DOHH2 (cell line): Measurements from ENCODE around the gene IL17F.

ENCODE experiments used
- H3F3A ChIP-seq: fragments of 200-600 bp; sonication (generic), shearing (Covaris generic); 2 replicates; pipeline ENCODE4 v1.6.0; 2016; ENCODE audit warnings: antibody characterized with exemption, mild to moderate bottlenecking; ENCODE audit not compliant: control insufficient read depth, insufficient read depth
- H3K27ac ChIP-seq: fragments of 200-600 bp; sonication (generic); 2 replicates; pipeline ENCODE4 v1.5.1; 2014; ENCODE audit warnings: low read depth, mild to moderate bottlenecking, low read length, moderate library complexity
- H3K27me3 ChIP-seq: fragments of 200-600 bp; sonication (generic); 2 replicates; pipeline ENCODE4 v1.6.1; 2014; ENCODE audit warnings: mild to moderate bottlenecking, low read length, mixed read lengths; ENCODE audit not compliant: control insufficient read depth
- H3K36me3 ChIP-seq: fragments of 200-600 bp; sonication (generic); 2 replicates; pipeline ENCODE4 v1.6.1; 2014; ENCODE audit warnings: mild to moderate bottlenecking, low read length, moderate library complexity, mixed read lengths; ENCODE audit not compliant: control insufficient read depth
- H3K4me1 ChIP-seq: fragments of 200-600 bp; sonication (generic); 2 replicates; pipeline ENCODE4 v1.6.1; 2014; ENCODE audit warnings: mild to moderate bottlenecking, low read length, mixed read lengths; ENCODE audit not compliant: control insufficient read depth
- H3K4me2 ChIP-seq: fragments of 200-600 bp; sonication (generic); 2 replicates; pipeline ENCODE4 v1.6.0; 2014; ENCODE audit warnings: mild to moderate bottlenecking, low read length, moderate library complexity
- H3K4me3 ChIP-seq: fragments of 200-600 bp; sonication (generic); 2 replicates; pipeline ENCODE4 v1.5.1; 2014; ENCODE audit warnings: mild to moderate bottlenecking, low read length, mixed read lengths
- H3K79me2 ChIP-seq: fragments of 200-600 bp; sonication (generic); 2 replicates; pipeline ENCODE4 v1.6.1; 2014; ENCODE audit warnings: mild to moderate bottlenecking, low read length, mixed read lengths; ENCODE audit not compliant: control insufficient read depth
- H3K9me2 ChIP-seq: fragments of 200-600 bp; sonication (generic); replicated peaks from 2 replicates; pipeline ENCODE4 v1.6.1; 2014; ENCODE audit warnings: mild to moderate bottlenecking, low read length, mixed read lengths; ENCODE audit not compliant: control insufficient read depth
- H3K9me3 ChIP-seq: fragments of 200-600 bp; sonication (generic); 2 replicates; pipeline ENCODE4 v1.6.1; 2014; ENCODE audit warnings: antibody characterized with exemption, low read length, mixed read lengths; ENCODE audit not compliant: control insufficient read depth, insufficient read depth
- H4K20me1 ChIP-seq: fragments of 200-600 bp; sonication (generic); 2 replicates; pipeline ENCODE4 v1.6.0; 2014; ENCODE audit warnings: low read depth, mild to moderate bottlenecking, antibody characterized with exemption, low read length, moderate library complexity; ENCODE audit not compliant: control insufficient read depth, insufficient read depth
- EZH2phosphoT487 ChIP-seq: fragments of 200-600 bp; sonication (generic); IDR thresholded peaks from 2 replicates; pipeline ENCODE4 v1.6.1; 2017; ENCODE audit warnings: borderline replicate concordance, mild to moderate bottlenecking, antibody characterized with exemption, low read length, moderate library complexity, mixed read lengths
- TF ChIP-seq, protein P1 (sequence below): fragments of 200-600 bp; sonication (generic); IDR thresholded peaks from one replicate; pipeline ENCODE4 v1.5.1; 2014; ENCODE audit warnings: antibody characterized with exemption, mild to moderate bottlenecking, low read depth, low read length; ENCODE audit not compliant: poor library complexity, severe bottlenecking

Gene IL17F

GRCh38 chr6:52262620-52263344 is 18.5 kb upstream of the IL17F start:
- Histone ChIP-seq H3K4me2 (no peak overlapping the region; the same call in 1 of the 2 replicates), H3K36me3 (peaks cover 73% of the 10 kb centered on the region), H3K4me3 (no peak overlapping the region), H3K27ac (no peak overlapping the region), H4K20me1 (peaks cover 9% of the 10 kb centered on the region), H3K27me3 (no peaks in the 10 kb centered on the region), H3K79me2 (no peaks in the 10 kb centered on the region), H3K9me2 (no peaks in the 10 kb centered on the region), H3F3A (peaks cover 65% of the 10 kb centered on the region), H3K9me3 (no peaks in the 10 kb centered on the region), H3K4me1 (peaks cover 15% of the 10 kb centered on the region)
- TF ChIP-seq EZH2phosphoT487: no peak
- TF ChIP-seq, protein P1, sequence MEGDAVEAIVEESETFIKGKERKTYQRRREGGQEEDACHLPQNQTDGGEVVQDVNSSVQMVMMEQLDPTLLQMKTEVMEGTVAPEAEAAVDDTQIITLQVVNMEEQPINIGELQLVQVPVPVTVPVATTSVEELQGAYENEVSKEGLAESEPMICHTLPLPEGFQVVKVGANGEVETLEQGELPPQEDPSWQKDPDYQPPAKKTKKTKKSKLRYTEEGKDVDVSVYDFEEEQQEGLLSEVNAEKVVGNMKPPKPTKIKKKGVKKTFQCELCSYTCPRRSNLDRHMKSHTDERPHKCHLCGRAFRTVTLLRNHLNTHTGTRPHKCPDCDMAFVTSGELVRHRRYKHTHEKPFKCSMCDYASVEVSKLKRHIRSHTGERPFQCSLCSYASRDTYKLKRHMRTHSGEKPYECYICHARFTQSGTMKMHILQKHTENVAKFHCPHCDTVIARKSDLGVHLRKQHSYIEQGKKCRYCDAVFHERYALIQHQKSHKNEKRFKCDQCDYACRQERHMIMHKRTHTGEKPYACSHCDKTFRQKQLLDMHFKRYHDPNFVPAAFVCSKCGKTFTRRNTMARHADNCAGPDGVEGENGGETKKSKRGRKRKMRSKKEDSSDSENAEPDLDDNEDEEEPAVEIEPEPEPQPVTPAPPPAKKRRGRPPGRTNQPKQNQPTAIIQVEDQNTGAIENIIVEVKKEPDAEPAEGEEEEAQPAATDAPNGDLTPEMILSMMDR: no peak

DNA sequence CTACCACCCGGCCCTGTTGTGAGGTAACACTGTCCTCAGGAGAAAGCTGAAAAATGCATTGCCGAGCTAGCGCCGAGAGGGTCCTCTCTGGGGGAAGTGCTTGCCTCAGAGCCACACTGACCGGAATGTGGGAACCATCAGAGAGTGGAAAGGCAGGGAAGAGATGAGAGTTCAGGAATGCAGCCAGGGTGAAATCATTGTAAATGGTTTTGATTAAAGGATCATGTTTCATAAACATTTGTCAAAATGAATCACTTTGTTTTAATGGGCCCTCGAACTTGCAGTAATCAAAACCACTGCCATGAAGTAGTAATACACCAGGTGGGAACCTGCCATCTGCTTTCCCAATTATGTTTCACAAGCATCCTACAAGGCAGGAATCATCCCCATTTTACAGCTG is 16.9 kb upstream of the IL17F start:
- Histone ChIP-seq H3K4me3 (no peak overlapping the region), H3K9me3 (no peaks in the 10 kb centered on the region), H3K4me1 (peaks cover 15% of the 10 kb centered on the region), H3K4me2 (no peak overlapping the region), H3K27ac (no peak overlapping the region), H3F3A (peaks cover 57% of the 10 kb centered on the region), H3K36me3 (peaks cover 60% of the 10 kb centered on the region), H3K27me3 (no peaks in the 10 kb centered on the region), H3K79me2 (no peaks in the 10 kb centered on the region), H4K20me1 (peaks cover 9% of the 10 kb centered on the region), H3K9me2 (no peaks in the 10 kb centered on the region)
- TF ChIP-seq, protein P1: no peak
- no peak for TF ChIP-seq EZH2phosphoT487

DNA sequence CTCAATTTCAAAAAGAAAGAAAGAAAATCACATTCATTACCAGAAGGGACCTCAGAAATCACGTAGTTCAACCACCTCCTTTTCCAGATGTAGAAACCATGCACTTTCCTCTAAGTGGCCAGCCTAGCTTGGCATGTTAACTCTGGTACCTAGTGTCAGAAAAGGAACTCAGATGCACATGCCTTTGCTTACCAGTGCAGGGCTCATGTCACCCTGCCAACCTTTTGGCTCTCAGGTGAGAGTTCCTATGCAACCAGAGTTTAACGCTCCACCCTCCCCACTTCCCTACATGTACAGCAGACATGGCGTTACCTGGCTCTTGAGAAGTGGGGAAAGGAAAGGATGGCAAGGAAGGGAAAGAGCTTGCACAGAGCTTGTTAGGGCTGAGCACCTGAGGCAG is 16.3 kb upstream of the IL17F start:
- H3K27ac ChIP-seq: no peak overlapping the region
- peaks cover 54% of the 10 kb centered on the region for H3K36me3 ChIP-seq
- no peaks in the 10 kb centered on the region for H3K79me2 ChIP-seq
- no peak overlapping the region for H3K4me3 ChIP-seq
- H3K9me3 ChIP-seq: no peaks in the 10 kb centered on the region
- no peak overlapping the region for H3K4me2 ChIP-seq
- peaks cover 15% of the 10 kb centered on the region for H3K4me1 ChIP-seq
- no peaks in the 10 kb centered on the region for H3K27me3 ChIP-seq
- peaks cover 9% of the 10 kb centered on the region for H4K20me1 ChIP-seq
- peaks cover 51% of the 10 kb centered on the region for H3F3A ChIP-seq
- H3K9me2 ChIP-seq: no peaks in the 10 kb centered on the region
- TF ChIP-seq, protein P1: no peak
- no peak for TF ChIP-seq EZH2phosphoT487
